ENCODE results near the gene OS9.

Gene OS9

GRCh38 chr12:57759360-57759980 is 65.5 kb downstream of the OS9 start:
- TF ChIP-seq EGR2 (tag by site-specific recombination; IDR thresholded peaks at IDR 0.05; ENCODE audit: low read depth) (peak; percentile 64), CTCF (tag by site-specific recombination; IDR thresholded peaks at IDR 0.05) (peak; percentile 27; the same call in 1 of the 2 replicates), ZNF2 (tag by site-specific recombination; IDR thresholded peaks at IDR 0.05) (no peak), ZFHX2 (tag by site-specific recombination; conservative IDR thresholded peaks at IDR 0.05) (peak; percentile 48), KLF8 (tag by site-specific recombination; IDR thresholded peaks at IDR 0.05) (no peak), ZNF394 (tag by site-specific recombination; IDR thresholded peaks at IDR 0.05; ENCODE audit: borderline replicate concordance) (no peak), ZNF121 (tag by site-specific recombination; IDR thresholded peaks at IDR 0.05) (no peak), ZNF426 (tag by site-specific recombination; IDR thresholded peaks at IDR 0.05) (no peak), IKZF3 (tag by site-specific recombination; IDR thresholded peaks at IDR 0.05) (no peak)
- TF ChIP-seq, protein P1, sequence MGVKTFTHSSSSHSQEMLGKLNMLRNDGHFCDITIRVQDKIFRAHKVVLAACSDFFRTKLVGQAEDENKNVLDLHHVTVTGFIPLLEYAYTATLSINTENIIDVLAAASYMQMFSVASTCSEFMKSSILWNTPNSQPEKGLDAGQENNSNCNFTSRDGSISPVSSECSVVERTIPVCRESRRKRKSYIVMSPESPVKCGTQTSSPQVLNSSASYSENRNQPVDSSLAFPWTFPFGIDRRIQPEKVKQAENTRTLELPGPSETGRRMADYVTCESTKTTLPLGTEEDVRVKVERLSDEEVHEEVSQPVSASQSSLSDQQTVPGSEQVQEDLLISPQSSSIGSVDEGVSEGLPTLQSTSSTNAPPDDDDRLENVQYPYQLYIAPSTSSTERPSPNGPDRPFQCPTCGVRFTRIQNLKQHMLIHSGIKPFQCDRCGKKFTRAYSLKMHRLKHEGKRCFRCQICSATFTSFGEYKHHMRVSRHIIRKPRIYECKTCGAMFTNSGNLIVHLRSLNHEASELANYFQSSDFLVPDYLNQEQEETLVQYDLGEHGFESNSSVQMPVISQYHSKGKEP (tag by site-specific recombination; IDR thresholded peaks at IDR 0.05): peak; percentile 39
- H3K27ac ChIP-seq (ENCODE audit: extremely low read depth, low read depth, low read length): no peak overlapping the region
- no peaks in the 10 kb centered on the region for H3K9me3 ChIP-seq (ENCODE audit: control insufficient read depth, insufficient read depth, low read depth, low read length)
- 0 out of 2 replicates have a peak, but pooled peaks cover 1% of the 10 kb centered on the region for H3K4me1 ChIP-seq (ENCODE audit: control insufficient read depth, insufficient read depth, low read length)
- no peak overlapping the region for H3K4me3 ChIP-seq (ENCODE audit: low read depth, low read length)
- peaks cover 10 to 46% of the 10 kb centered on the region in 2 experiments for H3K36me3 ChIP-seq (ENCODE audit: control insufficient read depth in 2 of 2, insufficient read depth in 1 of 2, low read length in 2 of 2)
- CTCF ChIA-PET: interaction anchor here (0.5 to 2.3 kb wide), 27 partner anchors 9 to 967 kb away, joined by 3 to 8 read pairs (median 4); partner anchors contain the start of genes EEF1AKMT3, INHBE, METTL1 and TSPAN31
- POLR2A ChIA-PET: interaction anchor here (0.6 to 1.2 kb wide), 5 partner anchors 13 to 391 kb away, joined by 3 to 4 read pairs (median 3); partner anchors contain the start of genes ATP23, EEF1AKMT3 and TSPAN31

GRCh38 chr12:57760347-57760982 is 66.5 kb downstream of the OS9 start:
- TF ChIP-seq REST (tag by site-specific recombination; IDR thresholded peaks at IDR 0.05): peak; percentile 98
- no peak for TF ChIP-seq ZSCAN30 (tag by site-specific recombination; IDR thresholded peaks at IDR 0.05)
- Histone ChIP-seq H3K27ac (ENCODE audit: extremely low read depth, low read depth, low read length) (no peak overlapping the region), H3K4me1 (ENCODE audit: control insufficient read depth, insufficient read depth, low read length) (no peaks in the 10 kb centered on the region), H3K4me3 (ENCODE audit: low read depth, low read length) (no peak overlapping the region), H3K36me3 (ENCODE audit: control insufficient read depth in 2 of 2, insufficient read depth in 1 of 2, low read length in 2 of 2) (peaks cover 10 to 46% of the 10 kb centered on the region in 2 experiments), H3K9me3 (ENCODE audit: control insufficient read depth, insufficient read depth, low read depth, low read length) (no peaks in the 10 kb centered on the region)
- CTCF ChIA-PET: interaction anchor here (0.6 to 2.3 kb wide), 9 partner anchors 8 to 49 kb away, joined by 3 to 7 read pairs (median 4); partner anchors contain the start of genes CDK4 and TSPAN31
- POLR2A ChIA-PET: interaction anchor here (1.1 to 1.2 kb wide), 2 partner anchors 18 to 36 kb away, joined by 3 read pairs; no protein-coding TSS in a partner anchor

Measured in HEK293 (cell line).